ENCODE measurements around the gene LSM14A.

DNA sequence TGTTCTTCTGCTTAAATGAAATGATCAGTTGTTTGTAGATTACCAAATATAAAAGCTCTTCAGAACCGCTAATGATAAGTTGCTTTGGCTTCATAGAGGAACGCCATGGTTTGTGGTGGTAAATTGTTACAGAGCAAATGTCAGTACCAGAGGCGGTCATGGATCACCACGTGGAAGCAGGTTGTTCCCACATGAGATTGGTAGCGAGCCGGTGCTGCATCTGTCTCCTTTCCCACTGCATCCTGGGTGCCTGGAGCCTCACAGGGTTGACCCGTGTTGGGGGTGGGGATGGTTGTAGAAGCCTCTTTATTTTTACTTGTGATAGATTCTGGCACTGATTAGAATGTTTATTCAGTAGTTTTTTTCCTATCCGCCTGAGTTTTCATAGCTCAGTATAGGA is 96.8 kb downstream of the LSM14A start:
- TF ChIP-seq PRDM15 (CRISPR knock-in tag; IDR thresholded peaks at IDR 0.05) (no peak), CTCF (IDR thresholded peaks at IDR 0.05) (no peak), SMAD3 (CRISPR knock-in tag; IDR thresholded peaks at IDR 0.05; ENCODE audit: borderline replicate concordance) (no peak), NR2C2 (CRISPR knock-in tag; IDR thresholded peaks at IDR 0.05) (no peak), MAX (CRISPR knock-in tag; IDR thresholded peaks at IDR 0.05) (no peak), JUN (CRISPR knock-in tag; IDR thresholded peaks at IDR 0.05) (no peak), SMAD4 (CRISPR knock-in tag; IDR thresholded peaks at IDR 0.05) (no peak), NR3C1 (CRISPR knock-in tag; conservative IDR thresholded peaks at IDR 0.05; ENCODE audit: low read depth) (no peak)
- TF ChIP-seq, protein P1, sequence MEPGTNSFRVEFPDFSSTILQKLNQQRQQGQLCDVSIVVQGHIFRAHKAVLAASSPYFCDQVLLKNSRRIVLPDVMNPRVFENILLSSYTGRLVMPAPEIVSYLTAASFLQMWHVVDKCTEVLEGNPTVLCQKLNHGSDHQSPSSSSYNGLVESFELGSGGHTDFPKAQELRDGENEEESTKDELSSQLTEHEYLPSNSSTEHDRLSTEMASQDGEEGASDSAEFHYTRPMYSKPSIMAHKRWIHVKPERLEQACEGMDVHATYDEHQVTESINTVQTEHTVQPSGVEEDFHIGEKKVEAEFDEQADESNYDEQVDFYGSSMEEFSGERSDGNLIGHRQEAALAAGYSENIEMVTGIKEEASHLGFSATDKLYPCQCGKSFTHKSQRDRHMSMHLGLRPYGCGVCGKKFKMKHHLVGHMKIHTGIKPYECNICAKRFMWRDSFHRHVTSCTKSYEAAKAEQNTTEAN (CRISPR knock-in tag; IDR thresholded peaks at IDR 0.05): no peak
